Fibroblast of the aortic adventitia (primary cell): ENCODE measurements around the gene CORO2B. TPM values are rescaled to one million over a fixed set of nuclear protein-coding genes. Genes with fewer than 3 reads are reported as not detected.

Experiments
- DNase-seq: peaks from one replicate; pipeline ENCODE4 v3.0.0-alpha.2; 2010; ENCODE audit warnings: low read depth
- H3K4me3 ChIP-seq: 2 replicates; pipeline ENCODE4 v1.5.1; 2011; ENCODE audit warnings: low read depth, mild to moderate bottlenecking, control low read depth, low read length, moderate library complexity
- CTCF ChIP-seq: IDR thresholded peaks from 2 replicates; pipeline ENCODE4 v1.5.1; 2011; ENCODE audit warnings: mild to moderate bottlenecking, low read length, control low read depth, inconsistent platforms; ENCODE audit not compliant: insufficient read depth
- total RNA-seq: library from RNA; depleted of rRNA; stranded (reverse); fragments of >200 nt; gene quantifications from 2 replicates; pipeline ENCODE4 v1.2.3, GENCODE V29; 2012; ENCODE audit warnings: low replicate concordance

The CORO2B gene
- total RNA-seq, 1 donor, result 23.3 TPM

- no peak for DNase-seq
- no peak overlapping the region for H3K4me3 ChIP-seq
- TF ChIP-seq CTCF, result no peak
Observed at GRCh38 chr15:68710536-68710935, 131.7 kb downstream of the CORO2B start.

- H3K4me3 ChIP-seq, result no peak overlapping the region
- no peak for DNase-seq
- no peak for TF ChIP-seq CTCF
Observed at GRCh38 chr15:68711406-68711805, 132.6 kb downstream of the CORO2B start.

- no peak for TF ChIP-seq CTCF
- no peak for DNase-seq
- H3K4me3 ChIP-seq, result no peak overlapping the region
Observed at GRCh38 chr15:68712886-68713285, 134.1 kb downstream of the CORO2B start.

GRCh38 chr15:68713874-68714273, 135.1 kb downstream of the CORO2B start:
- no peak for DNase-seq
- H3K4me3 ChIP-seq, result no peak overlapping the region
- TF ChIP-seq CTCF, result no peak

- H3K4me3 ChIP-seq, result no peak overlapping the region
- no peak for DNase-seq
- no peak for TF ChIP-seq CTCF
Observed at GRCh38 chr15:68715111-68715510, 136.3 kb downstream of the CORO2B start.

GRCh38 chr15:68717951-68718350, 139.2 kb downstream of the CORO2B start:
- no peak for DNase-seq
- no peak for TF ChIP-seq CTCF
- no peak overlapping the region for H3K4me3 ChIP-seq

GRCh38 chr15:68718468-68718867, 139.7 kb downstream of the CORO2B start:
- H3K4me3 ChIP-seq, result no peak overlapping the region
- no peak for TF ChIP-seq CTCF
- no peak for DNase-seq
